Stomach (tissue), 4 donors: ENCODE results near the gene ZNF575.

ENCODE experiments used
- EP300 ChIP-seq: sonication (generic); formaldehyde crosslinking; IDR thresholded peaks from one replicate; pipeline ENCODE4 v1.6.1; 2017; ENCODE audit warnings: antibody characterized with exemption
- POLR2A ChIP-seq, 4 donors: fragments of 450-650 bp; IDR thresholded peaks; one replicate each; pipeline ENCODE4 v1.6.1; 2016; ENCODE audit warnings: antibody characterized with exemption in 4 of 4, control low read depth in 2 of 4, mild to moderate bottlenecking in 1 of 4, moderate library complexity in 1 of 4
- POLR2AphosphoS5 ChIP-seq, 3 donors: sonication (generic); formaldehyde crosslinking; IDR thresholded peaks; one replicate each; pipeline ENCODE4 v1.6.1; 2016; ENCODE audit warnings: antibody characterized with exemption in 3 of 3
- TF ChIP-seq, protein P1 (sequence below), 7 experiments: fragments of 450-650 bp in 4 of 7; fragments of 200-600 bp in 3 of 7; sonication (generic) in 3 of 7; IDR thresholded peaks; one replicate each; pipeline ENCODE4 v1.5.1; 2016 to 2019; ENCODE audit warnings: antibody characterized with exemption in 7 of 7, control low read depth in 2 of 7, mild to moderate bottlenecking in 1 of 7

DNA sequence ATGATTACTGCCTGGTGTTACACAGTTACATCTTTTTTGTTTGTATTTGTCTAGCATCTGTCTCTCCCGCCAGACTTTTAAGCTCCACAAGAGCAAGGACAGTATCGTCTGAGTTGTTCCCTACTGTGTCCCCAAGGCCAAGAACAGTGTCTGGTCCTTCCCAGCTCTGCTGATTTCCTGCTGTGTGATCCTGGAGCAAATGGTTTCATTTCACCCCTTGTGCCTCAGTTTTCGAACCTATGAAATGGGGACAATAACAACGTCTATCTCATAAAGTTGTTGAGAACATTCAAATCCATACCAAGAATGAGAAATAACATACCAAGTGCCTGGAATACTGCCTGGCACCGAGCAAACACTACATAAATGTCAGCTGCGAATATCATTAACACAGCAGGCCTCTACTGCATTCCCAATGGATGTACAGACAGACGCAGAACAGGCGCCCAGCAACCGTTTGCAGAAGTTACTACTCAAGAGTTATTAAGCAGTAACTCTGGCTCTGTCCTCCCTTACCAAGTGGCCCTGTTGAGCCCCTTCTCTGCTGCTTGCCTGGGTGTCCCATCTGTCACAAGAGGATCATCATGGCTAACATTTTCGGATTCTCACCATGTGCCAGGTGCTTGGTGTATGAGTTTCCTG lies 30.9 kb downstream of the ZNF575 start:
- TF ChIP-seq, protein P1, sequence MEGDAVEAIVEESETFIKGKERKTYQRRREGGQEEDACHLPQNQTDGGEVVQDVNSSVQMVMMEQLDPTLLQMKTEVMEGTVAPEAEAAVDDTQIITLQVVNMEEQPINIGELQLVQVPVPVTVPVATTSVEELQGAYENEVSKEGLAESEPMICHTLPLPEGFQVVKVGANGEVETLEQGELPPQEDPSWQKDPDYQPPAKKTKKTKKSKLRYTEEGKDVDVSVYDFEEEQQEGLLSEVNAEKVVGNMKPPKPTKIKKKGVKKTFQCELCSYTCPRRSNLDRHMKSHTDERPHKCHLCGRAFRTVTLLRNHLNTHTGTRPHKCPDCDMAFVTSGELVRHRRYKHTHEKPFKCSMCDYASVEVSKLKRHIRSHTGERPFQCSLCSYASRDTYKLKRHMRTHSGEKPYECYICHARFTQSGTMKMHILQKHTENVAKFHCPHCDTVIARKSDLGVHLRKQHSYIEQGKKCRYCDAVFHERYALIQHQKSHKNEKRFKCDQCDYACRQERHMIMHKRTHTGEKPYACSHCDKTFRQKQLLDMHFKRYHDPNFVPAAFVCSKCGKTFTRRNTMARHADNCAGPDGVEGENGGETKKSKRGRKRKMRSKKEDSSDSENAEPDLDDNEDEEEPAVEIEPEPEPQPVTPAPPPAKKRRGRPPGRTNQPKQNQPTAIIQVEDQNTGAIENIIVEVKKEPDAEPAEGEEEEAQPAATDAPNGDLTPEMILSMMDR (IDR thresholded peaks at IDR 0.05), result no peak
- TF ChIP-seq POLR2A (IDR thresholded peaks at IDR 0.05) (no peak), POLR2AphosphoS5 (IDR thresholded peaks at IDR 0.05) (no peak), EP300 (no peak)
